ENCODE measurements around the gene NCAM1.
A peak's percentile ranks its signal among the peaks of the same experiment; 100 is the strongest.

NCAM1 gene

DNA sequence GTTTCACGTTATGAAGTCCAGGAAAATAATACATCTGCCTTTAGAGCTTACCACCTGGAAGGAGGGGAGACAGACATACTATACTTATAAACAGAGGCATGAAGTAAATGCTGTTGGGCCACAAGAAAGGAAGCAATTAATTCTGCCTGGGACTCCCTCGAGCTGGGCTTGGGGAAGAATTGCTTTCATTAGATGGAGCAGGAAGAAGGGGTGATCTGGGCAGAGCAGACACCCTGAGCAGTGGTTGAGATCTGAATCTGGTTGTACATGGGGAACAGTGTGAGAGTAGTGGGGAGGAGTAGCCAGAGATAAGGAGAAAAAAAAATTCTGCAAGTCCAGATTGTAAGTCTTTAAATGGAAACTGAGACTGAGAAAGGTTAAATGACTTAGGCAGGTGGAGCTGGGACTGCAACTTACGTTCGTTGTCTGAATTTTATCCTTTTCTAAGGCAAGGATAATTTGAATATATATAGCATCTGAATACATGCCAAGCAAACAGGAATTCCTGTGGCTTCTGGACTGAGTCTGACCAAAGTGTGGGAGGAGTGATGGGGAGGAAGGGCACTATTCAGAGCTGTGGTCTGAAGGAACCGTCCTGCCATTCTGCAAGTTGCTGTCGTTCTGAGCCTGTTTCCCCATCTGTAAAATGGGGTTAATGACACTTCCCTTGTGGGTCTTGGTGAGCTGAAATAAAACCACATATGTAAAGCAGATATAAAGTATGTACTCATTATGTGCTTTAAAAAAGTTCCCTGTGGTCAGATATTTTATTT is 7.9 kb downstream of the NCAM1 start:
- peak; percentile 33 for DNase-seq

DNA sequence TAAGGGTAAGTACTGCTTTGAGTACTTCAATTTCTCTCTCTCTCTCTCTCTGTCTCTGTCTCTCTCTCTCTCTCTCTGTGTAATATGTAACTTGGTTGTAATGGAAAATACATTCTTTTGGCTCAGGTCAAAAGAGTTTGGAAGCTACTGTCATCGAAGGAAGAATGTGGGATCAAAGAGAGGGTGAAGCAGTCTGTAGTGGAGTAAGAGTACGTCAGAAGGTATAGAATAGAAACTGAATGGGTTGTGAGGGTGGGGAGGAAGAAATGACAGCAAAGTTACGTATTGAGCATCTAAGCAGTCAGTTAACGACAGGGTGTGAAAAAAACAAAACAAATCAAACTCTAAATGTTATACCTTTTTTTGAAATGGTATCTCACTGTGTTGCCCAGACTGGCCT is 10.0 kb downstream of the NCAM1 start:
- no peak for DNase-seq

DNA sequence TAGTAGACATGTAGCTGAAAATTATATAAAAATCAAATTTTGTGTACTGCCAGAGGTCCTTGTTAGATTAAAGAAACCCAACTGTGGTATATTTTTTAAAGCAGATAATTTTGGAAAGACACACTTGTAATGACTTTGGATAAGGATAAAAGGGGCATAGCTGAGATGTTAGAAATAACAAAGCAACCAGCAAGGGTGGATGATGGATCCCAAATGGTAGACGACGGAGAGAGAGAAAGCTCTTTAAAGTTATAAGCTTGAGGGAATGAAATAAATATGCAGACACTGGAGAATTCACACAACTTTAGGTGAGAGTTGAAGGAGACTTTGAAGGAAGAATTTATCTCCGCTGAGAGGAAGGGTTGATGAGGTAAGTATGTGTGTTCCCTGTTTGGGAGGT is 10.6 kb downstream of the NCAM1 start:
- no peak for DNase-seq

DNA sequence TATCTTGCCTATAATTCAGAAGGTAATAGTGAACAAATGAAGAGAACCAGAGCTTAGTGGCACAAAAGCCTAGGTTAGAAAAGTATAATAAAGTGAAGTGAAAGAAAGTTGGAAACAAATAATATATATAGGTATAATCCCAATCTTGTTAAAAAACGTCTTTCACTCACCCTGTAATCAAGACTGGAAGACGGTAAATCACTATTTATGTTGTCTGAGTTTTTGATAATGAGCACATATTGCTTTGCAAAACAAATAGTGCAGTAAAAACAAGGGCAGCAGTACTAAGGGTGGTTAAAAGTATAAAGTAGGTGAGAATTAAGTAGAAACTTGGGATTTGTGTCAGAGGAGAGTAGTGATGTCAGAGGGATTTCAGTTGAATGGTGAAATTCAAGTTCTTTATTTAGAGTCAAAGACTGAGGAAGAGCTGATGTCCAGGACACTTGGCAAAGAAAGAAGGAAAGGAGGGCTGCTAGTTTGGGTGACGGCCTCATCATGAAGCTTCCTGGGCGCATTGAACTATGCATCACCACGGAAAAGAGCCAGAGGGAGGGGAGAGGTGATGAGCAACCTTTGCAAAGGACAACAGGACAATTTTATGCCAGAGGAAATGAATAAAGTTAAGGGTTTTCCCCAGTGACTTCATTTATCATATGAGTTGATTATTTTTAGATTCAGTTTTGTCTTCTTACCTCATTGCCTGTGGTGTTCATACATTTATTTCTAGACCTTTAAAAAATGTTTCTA is 11.4 kb downstream of the NCAM1 start:
- DNase-seq = no peak

DNA sequence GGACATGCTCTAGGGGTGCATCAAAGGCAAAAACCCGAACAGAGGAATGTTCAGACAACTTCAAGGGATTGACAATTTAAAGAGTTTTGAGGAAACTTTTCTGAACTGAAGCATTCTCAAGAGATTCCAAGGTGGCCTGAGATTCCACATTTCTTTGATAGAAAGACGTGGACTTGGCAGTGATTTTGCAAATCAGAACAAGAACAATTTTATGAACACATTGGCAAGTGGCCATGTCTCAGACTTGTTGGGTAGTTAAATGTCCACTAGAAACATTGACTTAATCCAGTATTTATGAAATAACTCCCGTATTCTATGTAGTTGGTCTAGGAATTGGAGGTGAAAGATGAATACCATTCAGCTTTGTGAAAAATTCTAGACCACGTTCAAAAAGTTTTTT is 13.8 kb downstream of the NCAM1 start:
- no peak for DNase-seq

DNA sequence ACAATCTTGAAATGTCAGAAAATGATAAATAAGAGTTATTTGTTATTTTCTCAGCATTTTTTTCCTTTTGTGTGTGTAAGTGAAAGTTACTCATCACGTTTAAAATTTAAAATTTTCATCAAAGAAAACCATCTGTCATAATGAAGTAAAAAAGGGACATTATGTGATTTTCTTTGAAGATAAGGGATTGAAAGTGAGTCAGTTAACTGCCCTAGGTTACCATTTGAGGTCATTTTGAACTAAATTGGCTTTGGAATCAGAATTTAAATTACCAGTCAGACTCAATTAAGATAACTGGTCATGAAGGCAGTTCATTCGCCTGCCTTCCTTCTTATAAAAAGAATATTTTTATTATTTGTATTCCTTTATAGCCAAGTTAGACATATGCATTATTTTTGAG is 14.3 kb downstream of the NCAM1 start:
- no peak for DNase-seq

DNA sequence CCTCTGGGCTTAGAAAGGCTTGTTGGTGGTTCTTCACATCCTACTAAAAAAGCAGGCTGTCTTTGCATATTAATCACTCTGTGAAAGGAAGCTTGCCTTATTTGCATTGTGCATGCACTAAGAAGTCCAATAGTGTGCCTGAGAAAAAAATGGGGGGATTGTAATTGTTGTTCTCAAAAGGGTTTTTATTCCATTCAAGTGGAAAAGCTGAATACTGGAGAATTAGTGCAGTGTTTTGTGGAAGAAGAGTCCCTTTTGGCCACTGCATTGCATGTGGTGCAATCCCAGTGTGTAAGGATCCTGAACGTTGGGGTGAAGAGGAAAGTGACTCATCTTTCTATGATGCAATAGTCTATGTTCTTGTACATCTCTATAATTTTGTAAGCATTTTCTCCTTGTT is 16.5 kb downstream of the NCAM1 start:
- peak; percentile 94 for DNase-seq

DNA sequence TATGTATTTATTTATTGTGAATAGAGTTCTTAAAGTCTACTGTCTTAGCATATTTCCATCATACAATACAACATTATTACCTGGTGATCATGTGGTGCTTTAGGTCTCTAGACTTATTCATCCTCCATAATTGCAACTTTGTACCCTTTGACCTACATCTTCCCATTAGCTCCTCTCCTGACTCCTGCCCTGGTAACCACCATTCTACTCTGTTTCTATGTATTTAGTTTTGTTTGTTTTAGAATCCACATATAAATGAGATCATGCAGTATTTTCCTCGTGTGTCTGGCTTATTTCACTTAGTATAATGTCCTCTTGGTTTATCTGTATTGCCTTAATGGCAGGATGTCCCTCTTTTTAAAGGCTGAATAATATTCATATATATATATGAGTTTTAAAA is 22.7 kb downstream of the NCAM1 start:
- DNase-seq = no peak

DNA sequence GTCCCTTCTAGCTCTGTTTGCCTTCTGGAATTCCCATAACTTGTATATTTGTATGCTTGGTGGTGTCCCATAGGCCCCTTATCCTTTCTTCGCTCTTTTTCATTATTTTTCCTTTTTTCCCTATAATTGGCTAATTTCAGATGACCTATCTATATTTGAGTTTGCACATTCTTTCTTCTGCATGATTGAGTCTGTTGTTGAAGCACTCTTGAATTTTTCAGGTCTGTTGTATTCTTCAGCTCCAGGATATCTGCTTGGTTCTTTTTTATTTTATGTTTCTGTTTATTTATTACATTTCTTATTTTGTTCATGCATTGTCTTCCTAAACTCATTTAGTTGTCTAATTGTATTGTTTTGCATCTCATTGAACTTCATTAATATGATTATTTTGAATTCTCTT is 28.0 kb downstream of the NCAM1 start:
- no peak for DNase-seq

DNA sequence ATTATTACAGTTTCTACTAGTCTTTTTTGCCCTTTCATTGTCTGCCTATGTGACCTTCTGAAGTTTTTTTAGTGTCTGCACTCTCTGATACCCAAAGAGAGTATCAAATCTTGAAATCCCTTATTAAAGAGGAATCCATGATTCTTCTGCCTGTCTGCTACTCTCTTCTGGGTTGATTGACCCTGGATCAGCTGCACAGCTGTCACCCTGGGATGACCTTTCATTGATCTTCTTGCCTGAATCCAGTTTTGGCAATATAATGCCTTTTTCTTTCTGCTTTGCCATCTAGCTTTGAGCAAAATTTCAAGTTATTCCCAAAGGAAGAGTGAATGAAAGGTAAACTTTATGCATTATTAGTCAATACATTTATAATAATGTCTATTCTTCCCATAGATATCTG is 32.6 kb downstream of the NCAM1 start:
- DNase-seq = no peak

DNA sequence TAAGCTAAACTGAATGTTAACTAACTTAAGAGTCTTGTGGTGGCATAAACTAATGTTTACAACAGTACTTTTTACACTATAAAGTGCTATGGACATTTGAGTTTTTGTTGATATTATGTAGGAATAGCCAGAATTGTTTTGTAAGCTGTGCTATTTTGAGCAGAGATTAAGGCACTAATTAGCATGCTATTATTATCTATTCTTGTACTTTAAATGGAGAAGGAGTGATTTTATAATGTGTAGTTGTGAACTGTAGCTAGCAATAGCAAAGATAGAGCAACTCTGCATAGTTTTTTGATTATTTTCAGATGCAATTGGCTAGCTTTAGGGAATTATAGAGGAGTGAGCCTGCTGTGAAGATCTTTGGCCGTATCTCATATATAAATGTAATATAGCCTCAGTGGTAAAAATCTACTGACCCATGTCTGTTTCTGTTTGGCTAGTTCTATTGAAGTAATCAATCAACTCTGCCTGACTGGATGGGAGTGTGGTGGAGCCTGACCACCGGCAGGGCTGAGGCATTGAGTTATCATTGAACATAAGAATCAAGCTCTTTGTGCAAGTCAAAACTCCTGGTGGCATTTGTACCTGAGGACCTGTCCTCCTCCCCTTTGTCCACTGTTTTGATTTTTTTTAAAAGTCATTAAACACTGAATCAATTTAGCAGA is 34.3 kb downstream of the NCAM1 start:
- DNase-seq = no peak

DNA sequence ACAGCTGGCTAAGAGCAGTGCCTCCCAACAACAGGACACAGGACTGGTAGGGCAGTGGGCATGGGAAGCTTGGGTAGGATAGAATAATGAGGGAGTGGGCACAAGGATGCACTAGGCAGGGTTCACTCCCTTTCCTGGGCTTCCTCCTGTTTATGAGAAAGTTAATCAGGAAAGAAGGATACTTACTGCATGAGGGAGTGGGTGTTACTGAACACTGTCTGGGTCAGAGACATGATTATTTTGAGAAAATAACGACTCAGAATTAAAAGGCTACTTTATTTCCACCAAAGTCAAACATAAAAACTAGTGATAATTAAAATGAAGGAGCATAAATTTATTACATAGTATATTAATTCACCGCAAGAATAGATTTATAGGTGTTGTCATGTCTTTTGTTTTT is 35.8 kb downstream of the NCAM1 start:
- no peak for DNase-seq

DNA sequence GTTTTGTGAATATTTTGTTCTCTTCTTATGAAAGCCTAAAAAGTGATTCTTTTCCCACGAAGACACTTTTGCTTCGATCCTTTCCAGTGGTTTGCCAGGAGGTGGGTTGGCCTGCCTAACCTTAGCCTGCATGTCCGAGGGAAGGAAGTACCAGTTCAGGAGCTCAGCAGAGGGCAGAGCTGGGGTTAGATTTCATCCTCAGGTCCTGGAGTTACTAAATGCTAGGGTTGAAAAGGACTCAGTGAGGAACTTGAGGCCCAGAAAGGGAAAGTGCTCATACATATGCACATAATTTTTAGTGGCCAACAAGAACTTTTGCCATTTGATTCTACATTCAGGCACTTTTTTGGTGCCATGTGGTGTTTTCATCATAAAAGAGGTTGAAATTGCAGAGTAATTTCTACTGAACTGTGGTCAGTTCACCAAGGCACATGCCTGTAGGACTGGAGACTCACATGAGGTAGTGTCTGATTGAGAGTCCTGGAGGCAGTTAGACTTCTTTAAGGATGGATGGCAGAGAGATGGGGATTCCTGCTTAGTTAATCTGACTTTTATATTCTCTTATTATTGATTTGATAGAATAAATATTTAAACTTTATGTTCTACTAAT is 36.7 kb downstream of the NCAM1 start:
- no peak for DNase-seq

DNA sequence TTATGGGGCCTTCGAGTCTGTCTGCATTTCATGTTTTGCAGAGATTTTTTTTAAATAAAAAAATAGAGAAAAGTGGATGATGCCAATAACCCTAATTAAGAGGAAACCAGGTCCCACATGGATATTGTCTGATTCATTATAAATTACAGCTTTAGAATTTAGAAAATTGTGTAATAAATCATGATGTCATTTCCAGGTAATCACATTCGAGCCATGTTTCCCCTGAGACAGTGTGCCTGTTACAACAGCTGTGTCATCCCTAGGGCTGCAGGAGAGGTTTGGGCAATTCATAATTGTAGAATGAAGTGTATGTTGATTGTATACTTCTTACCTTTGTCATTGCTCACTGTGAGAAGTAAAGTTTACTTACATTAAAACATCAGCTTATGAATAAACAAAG is 38.3 kb downstream of the NCAM1 start:
- DNase-seq = no peak

DNA sequence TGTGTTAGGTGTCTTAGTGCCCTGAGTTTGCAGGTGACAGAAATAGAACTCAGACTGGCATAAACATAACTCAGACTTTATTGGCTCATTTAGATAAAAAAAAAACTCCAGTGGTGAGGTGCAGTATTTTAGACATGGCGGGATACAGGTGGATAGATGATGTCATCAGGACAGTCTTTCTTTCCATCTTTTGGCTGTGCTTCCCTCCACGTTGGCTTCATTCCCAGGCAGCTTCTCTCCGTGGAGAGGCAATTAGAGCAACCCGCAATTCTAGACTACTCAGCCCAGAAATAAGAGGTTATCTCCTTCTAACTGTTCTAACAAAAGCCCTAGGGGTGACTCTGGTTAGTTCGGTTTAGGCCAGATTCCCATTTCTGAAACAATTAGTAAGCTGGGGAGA is 40.5 kb downstream of the NCAM1 start:
- no peak for DNase-seq

DNA sequence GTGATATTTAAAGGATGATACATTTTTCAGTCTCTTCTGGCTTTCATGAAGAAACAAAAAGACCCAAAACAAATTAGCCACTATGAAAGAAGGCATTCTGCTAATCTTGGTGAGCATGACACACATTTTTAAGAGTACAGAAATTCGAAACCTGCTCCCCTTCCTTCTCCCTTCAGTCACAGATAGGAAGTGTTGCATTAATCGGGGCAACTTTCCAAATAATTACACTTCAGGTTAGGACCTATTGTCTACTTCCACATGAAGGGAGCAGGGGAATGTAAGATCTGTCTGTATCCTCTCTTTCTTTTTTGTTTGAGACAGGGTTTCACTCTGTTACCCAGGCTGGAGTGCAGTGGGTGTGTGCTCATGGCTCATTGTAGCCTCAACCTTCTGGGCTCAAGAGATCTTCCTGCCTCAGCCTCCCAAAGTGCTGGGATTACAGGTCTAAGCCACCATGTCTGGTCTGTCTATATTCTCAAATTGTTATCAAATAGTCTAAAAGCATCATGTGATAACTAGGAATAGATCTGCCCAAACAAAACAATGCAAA is 45.8 kb downstream of the NCAM1 start:
- DNase-seq = no peak

DNA sequence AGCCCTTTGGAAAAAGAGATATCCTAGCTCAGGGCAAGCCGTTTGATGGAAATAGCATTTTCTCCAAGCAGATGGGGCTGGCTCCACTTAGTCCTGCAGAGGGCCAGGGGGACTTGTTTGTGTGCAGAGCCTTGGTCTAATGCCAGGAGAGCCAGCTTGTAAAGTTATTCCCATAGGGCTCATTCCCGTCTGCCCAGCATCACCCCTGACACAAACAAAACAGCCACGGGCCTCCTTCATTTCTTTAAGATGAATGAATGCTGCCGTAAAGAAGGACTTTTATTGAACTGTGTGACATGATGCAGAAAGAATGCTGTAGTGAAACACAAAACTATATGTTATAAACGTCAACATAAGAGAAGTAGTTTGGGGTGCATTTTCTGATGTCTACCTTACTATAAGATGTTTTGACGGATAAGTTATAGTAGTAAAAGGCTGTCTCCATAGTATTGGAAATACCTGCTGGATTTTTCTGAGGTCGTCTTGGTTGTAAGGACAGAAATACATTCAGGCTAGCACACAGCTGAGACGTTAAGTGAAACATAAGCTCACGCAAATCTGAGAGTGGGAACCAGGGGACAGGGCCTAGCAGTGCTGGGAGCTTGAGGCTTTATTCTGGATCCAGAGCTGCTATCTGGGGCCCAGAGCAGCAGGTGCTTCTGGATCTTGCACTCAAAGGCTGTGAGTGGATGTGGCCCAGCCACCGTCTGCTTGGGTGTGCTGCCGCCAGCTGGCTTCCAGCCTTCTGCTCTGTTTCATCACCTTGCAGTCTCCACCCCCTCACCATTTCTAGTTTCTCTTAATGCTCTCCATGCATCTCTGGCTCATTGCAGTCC is 53.3 kb downstream of the NCAM1 start:
- DNase-seq = no peak

DNA sequence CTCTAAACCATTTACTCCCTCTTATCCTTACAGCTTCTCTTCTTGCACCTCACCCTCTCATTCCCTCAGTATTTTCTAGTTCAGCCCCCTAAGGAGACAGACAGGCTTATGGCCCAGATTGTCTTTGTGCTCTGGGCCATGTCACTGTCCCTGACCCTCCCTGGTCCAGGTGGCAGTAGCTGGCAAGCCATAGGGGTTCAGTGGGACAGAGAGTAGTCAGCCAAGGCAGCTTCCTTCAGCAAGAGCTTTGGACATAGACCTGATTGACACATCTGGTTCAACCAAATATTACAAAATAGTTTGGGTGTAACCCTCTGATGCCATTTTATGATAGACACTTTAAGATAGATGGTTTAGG is 53.9 kb downstream of the NCAM1 start:
- no peak for DNase-seq

DNA sequence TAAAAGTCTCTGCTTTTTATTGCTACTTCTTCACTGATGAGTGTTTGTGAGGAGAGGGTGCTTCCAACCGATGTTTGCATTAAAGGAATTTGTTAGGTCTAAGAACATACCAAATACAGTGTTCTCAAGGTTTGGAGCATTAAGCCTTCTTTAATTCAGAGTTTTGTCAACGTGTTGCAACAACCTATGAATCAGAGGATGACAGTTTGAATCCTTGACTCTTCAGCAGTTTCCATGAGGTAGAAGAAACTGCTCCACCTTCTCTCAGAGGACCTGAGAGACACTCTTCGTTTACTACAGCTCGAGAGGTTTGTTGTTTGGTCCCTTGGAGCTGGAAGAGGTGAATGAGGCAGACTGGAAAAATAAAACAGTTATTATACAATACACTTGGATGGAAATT is 55.7 kb downstream of the NCAM1 start:
- peak; percentile 1 for DNase-seq

DNA sequence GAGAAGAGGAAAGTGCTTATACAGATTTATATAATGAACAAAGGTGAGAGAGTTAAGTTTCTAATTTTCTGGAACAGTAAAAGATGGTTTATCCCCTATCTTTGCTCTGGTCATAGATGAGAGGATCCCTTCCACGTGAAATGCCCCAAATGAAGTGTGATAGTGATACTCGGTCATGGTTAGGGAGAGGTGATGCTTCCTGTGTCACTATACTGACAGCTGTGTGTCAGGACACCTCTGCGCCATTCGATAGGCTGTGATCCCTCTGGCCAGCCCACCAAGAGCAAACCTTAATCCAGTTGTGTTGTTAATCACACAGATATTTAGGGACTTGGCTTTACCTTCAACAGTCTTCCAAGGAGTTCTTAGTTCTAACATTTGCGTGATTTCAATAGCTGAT is 57.7 kb downstream of the NCAM1 start:
- DNase-seq = no peak

DNA sequence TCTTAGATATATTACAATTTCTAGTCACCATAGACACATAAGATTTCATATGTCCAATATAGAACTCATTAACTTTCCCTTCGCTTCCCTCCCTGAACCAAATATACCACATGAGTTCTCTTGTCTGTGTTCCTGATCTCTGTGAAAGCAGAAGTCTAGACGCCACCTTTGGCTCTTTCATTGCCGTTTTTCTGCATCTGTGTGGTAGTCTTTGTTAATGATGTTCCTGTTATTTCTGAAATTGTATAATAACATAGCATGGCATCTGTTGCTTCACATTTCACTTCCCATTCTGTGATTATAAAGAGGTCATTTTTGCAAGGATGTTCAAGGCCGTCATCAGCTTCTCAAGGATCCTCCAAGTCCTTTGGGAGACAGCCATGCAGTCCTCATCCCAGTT is 58.5 kb downstream of the NCAM1 start:
- peak; percentile 86 for DNase-seq

DNA sequence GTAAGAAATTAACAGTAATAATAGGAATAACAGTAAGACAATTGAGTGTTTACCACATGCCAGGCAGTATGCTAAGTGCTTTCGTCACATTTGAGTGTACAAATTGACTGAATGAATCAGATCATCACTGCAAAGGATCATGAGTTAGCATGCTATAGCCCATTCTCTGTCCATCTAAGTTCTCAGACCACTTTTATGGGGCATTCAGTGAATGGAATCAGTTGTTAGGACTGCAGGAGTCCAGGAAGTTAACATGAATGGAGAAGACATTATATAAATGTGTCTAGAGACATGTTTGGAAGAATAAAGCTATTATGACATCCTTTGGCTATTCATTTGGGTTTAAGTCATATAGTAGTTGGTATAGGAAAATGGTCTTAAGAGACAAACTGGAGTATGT is 59.9 kb downstream of the NCAM1 start:
- no peak for DNase-seq

DNA sequence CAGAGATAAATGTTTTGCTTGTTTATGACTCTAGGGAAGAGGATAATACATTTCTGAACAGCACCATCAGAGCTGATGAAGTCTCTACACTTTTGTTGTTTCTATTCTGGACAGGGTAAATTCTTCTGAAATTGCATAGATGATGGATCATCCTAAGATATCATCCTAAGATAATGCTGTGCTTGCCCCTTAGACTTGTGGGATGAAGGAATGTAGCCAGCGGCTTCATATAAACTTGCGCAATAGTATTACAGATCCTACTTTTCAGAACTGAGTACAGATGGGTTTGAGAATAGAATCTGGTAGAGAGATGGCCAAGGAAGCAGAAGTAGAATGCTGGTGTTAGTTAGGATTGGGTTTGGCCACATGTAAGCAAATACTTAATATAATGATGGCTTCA is 61.0 kb downstream of the NCAM1 start:
- no peak for DNase-seq
